Measurements from ENCODE around the gene SLC6A2. TPM values are rescaled to one million over a fixed set of nuclear protein-coding genes. Genes with fewer than 3 reads are reported as not detected.

The SLC6A2 gene
- total RNA-seq, 1 experiment from 2014 or later: 0.61 TPM

DNA sequence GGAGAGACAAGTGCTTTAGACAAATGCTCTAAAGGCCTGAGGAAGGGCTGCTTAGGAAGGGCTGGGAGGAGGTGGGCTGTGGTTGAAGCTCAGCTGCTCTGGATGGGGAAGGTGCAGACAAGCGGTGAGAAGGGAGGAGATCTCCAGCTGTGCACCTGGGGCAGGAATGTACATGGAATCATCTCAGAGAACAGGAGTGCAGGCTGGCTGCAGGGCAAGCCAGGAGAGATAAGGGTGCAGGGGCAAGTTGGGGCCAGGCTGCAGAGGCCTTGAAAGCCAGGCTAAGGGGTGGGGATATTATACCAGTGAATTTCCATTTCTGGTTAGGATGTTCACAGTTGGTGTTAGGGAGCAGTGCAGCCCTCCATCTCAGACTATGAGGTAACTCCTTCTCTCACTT is 4.2 kb downstream of the SLC6A2 start:
- BruUV-seq (replicated peaks): no TSS peak
- TF ChIP-seq, protein P1, sequence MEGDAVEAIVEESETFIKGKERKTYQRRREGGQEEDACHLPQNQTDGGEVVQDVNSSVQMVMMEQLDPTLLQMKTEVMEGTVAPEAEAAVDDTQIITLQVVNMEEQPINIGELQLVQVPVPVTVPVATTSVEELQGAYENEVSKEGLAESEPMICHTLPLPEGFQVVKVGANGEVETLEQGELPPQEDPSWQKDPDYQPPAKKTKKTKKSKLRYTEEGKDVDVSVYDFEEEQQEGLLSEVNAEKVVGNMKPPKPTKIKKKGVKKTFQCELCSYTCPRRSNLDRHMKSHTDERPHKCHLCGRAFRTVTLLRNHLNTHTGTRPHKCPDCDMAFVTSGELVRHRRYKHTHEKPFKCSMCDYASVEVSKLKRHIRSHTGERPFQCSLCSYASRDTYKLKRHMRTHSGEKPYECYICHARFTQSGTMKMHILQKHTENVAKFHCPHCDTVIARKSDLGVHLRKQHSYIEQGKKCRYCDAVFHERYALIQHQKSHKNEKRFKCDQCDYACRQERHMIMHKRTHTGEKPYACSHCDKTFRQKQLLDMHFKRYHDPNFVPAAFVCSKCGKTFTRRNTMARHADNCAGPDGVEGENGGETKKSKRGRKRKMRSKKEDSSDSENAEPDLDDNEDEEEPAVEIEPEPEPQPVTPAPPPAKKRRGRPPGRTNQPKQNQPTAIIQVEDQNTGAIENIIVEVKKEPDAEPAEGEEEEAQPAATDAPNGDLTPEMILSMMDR (conservative IDR thresholded peaks at IDR 0.05): no peak
- no peak for TF ChIP-seq EZH2 (IDR thresholded peaks at IDR 0.05; ENCODE audit: low read depth)
- Histone ChIP-seq H3K9me2 (ENCODE audit: insufficient read depth) (no peaks in the 10 kb centered on the region), H3K27me3 (ENCODE audit: insufficient read depth, low read depth) (no peaks in the 10 kb centered on the region), H3K4me1 (replicated peaks; ENCODE audit: insufficient read depth) (peaks cover 54% of the 10 kb centered on the region), H3K36me3 (ENCODE audit: low read depth) (no peaks in the 10 kb centered on the region), H3K79me2 (ENCODE audit: low read depth) (no peaks in the 10 kb centered on the region), H3K9me3 (ENCODE audit: insufficient read depth, low read depth) (no peaks in the 10 kb centered on the region), H2AFZ (no peak overlapping the region), H3K27ac (no peak overlapping the region), H3K4me2 (no peak overlapping the region), H3K4me3 (no peak overlapping the region), H4K20me1 (ENCODE audit: insufficient read depth) (no peaks in the 10 kb centered on the region), H3F3A (ENCODE audit: insufficient read depth, low read depth) (peaks cover 36% of the 10 kb centered on the region)
- POLR2A ChIA-PET (ENCODE audit: unreplicated experiment): no interaction called here
- DNase-seq: no peak
- CTCF ChIA-PET: no interaction called here
- intact Hi-C loops (cut with micrococcal nuclease; ENCODE audit: unreplicated experiment): no loop called here

DNA sequence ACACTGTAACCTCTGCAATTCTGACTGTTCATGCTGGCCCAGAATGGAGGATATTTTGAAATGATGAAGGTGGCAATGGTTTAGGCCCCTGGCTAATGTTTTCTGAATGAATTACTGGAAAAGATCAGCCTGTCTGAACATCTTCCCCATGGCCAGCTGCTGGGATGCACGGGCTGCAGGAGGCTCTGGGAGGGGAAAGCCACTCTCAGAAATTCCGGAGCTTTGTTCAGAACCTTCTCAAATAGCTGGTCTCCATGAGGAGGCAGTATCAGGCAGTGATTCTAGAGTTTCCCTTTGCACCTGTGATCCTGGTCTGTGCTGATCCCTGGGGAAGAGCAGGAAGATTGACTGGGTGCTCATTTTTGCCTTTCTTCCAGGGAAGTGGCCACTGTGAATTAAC is 5.0 kb downstream of the SLC6A2 start:
- Histone ChIP-seq H3K4me2 (0 out of 2 replicates have a peak overlapping the region, but pooled peaks have one; percentile 55), H3K36me3 (ENCODE audit: low read depth) (no peaks in the 10 kb centered on the region), H3K79me2 (ENCODE audit: low read depth) (no peaks in the 10 kb centered on the region), H3K27me3 (ENCODE audit: insufficient read depth, low read depth) (no peaks in the 10 kb centered on the region), H2AFZ (no peak overlapping the region), H3K9me2 (ENCODE audit: insufficient read depth) (no peaks in the 10 kb centered on the region), H3K4me1 (replicated peaks; ENCODE audit: insufficient read depth) (peaks cover 62% of the 10 kb centered on the region), H3K27ac (no peak overlapping the region), H3F3A (ENCODE audit: insufficient read depth, low read depth) (peaks cover 36% of the 10 kb centered on the region), H3K4me3 (no peak overlapping the region), H4K20me1 (ENCODE audit: insufficient read depth) (no peaks in the 10 kb centered on the region), H3K9me3 (ENCODE audit: insufficient read depth, low read depth) (no peaks in the 10 kb centered on the region)
- no peak for TF ChIP-seq EZH2 (IDR thresholded peaks at IDR 0.05; ENCODE audit: low read depth)
- TF ChIP-seq, protein P1 (conservative IDR thresholded peaks at IDR 0.05): no peak
- no TSS peak for BruUV-seq (replicated peaks)
- intact Hi-C loops (cut with micrococcal nuclease; ENCODE audit: unreplicated experiment): no loop called here
- CTCF ChIA-PET: no interaction called here
- POLR2A ChIA-PET (ENCODE audit: unreplicated experiment): no interaction called here
- no peak for DNase-seq

DNA sequence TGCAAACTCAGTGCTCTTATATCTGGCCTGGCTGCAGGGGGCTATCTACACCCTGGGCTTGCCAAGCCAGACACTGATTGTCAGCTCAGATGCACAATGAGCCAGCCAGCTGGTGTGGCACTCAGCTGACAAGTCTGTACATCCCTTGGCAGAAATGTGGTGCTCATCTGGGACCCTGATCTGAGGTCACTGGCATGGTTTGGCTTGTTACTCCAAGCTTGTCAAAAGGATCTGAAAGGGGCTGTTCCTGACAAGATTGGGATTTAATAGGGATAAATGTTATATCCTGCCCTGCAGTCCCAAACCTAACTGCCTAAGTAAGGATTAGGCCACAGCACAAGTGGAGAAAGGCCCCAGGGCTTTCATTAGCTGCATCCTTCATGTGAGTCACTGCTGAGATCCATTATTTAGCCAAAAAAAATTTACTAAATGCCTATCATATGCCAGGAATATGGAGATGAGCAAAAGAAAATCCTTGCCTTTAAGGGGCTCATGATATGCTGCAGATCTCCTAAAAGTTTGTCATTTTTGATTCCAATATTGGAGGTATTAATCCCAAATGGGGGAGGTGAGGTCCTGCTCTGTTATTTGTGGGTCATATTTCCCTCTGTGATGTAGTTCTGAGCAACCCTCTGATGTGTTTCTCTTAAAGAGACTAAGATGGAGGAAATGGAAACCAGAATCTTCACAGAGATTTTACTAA is 6.3 kb downstream of the SLC6A2 start:
- Histone ChIP-seq H2AFZ (no peak overlapping the region), H3K27me3 (ENCODE audit: insufficient read depth, low read depth) (no peaks in the 10 kb centered on the region), H3F3A (ENCODE audit: insufficient read depth, low read depth) (peaks cover 41% of the 10 kb centered on the region), H3K79me2 (ENCODE audit: low read depth) (no peaks in the 10 kb centered on the region), H3K4me1 (replicated peaks; ENCODE audit: insufficient read depth) (peaks cover 75% of the 10 kb centered on the region), H3K4me3 (no peak overlapping the region), H3K27ac (peak overlapping the region; percentile 93), H3K9me2 (ENCODE audit: insufficient read depth) (no peaks in the 10 kb centered on the region), H4K20me1 (ENCODE audit: insufficient read depth) (no peaks in the 10 kb centered on the region), H3K9me3 (ENCODE audit: insufficient read depth, low read depth) (no peaks in the 10 kb centered on the region), H3K4me2 (peak overlapping the region; percentile 55), H3K36me3 (ENCODE audit: low read depth) (no peaks in the 10 kb centered on the region)
- POLR2A ChIA-PET (ENCODE audit: unreplicated experiment): no interaction called here
- intact Hi-C loops (cut with micrococcal nuclease; ENCODE audit: unreplicated experiment): no loop called here
- DNase-seq: peak in 1 of 2 experiments; percentile 61
- TF ChIP-seq, protein P1 (conservative IDR thresholded peaks at IDR 0.05): no peak
- no peak for TF ChIP-seq EZH2 (IDR thresholded peaks at IDR 0.05; ENCODE audit: low read depth)
- CTCF ChIA-PET: no interaction called here
- no TSS peak for BruUV-seq (replicated peaks)

All from PC-9 (cell line).